Glutamatergic neuron (in vitro differentiated cells): ENCODE measurements around the gene PLCL2. TPM values are rescaled to one million over a fixed set of nuclear protein-coding genes. Genes with fewer than 3 reads are reported as not detected.
"Not testable (repeated sequence)": the region's sequence is repeated elsewhere in the genome, so short reads cannot be mapped to it uniquely, and the experiment has no call there.

Experiments used
- DNase-seq: peaks from one replicate; pipeline ENCODE4 v3.0.0; 2022
- H3K27ac Mint-ChIP-seq: one replicate; pipeline ENCODE4 v1.8.0; 2020; ENCODE audit warnings: mild to moderate bottlenecking, mixed read lengths, inconsistent platforms; ENCODE audit not compliant: unreplicated experiment
- H3K27me3 Mint-ChIP-seq: one replicate; pipeline ENCODE4 v1.8.0; 2020; ENCODE audit warnings: mild to moderate bottlenecking, moderate library complexity, mixed read lengths, inconsistent platforms; ENCODE audit not compliant: unreplicated experiment
- H3K36me3 Mint-ChIP-seq: one replicate; pipeline ENCODE4 v1.8.0; 2020; ENCODE audit warnings: mild to moderate bottlenecking, mixed read lengths, inconsistent platforms; ENCODE audit not compliant: unreplicated experiment
- H3K4me1 Mint-ChIP-seq: one replicate; pipeline ENCODE4 v1.8.0; 2020; ENCODE audit warnings: mild to moderate bottlenecking, low read depth, mixed read lengths, inconsistent platforms; ENCODE audit not compliant: unreplicated experiment
- H3K4me3 Mint-ChIP-seq: one replicate; pipeline ENCODE4 v1.8.0; 2020; ENCODE audit warnings: mild to moderate bottlenecking, mixed read lengths, inconsistent platforms; ENCODE audit not compliant: unreplicated experiment
- H3K9me3 Mint-ChIP-seq: one replicate; pipeline ENCODE4 v1.8.0; 2020; ENCODE audit warnings: mild to moderate bottlenecking, moderate library complexity, mixed read lengths, inconsistent platforms; ENCODE audit not compliant: unreplicated experiment
- CTCF ChIP-seq: fragments of 200-600 bp; sonication (generic); IDR thresholded peaks from one replicate; pipeline ENCODE4 v1.5.0; 2021; ENCODE audit not compliant: partially characterized antibody, unreplicated experiment
- total RNA-seq: library from RNA; stranded (reverse); fragmentation: NEBNext Ultra II Directional; extraction: Animal tissue kit (Norgen Biotek cat#: 25700); gene quantifications from one replicate; pipeline ENCODE4 v1.2.1, GENCODE V29; 2021; ENCODE audit not compliant: unreplicated experiment

Gene PLCL2
- total RNA-seq, 1 donor from 2014 or later = 71.1 TPM

GRCh38 chr3:17119201-17120072 is 234.7 kb downstream of the PLCL2 start:
- TF ChIP-seq CTCF = no peak
- peaks cover 1% of the 10 kb centered on the region for H3K27me3 Mint-ChIP-seq
- no peak for DNase-seq
- H3K9me3 Mint-ChIP-seq = peaks cover 6% of the 10 kb centered on the region
- peaks cover 16% of the 10 kb centered on the region for H3K36me3 Mint-ChIP-seq
- no peak overlapping the region for H3K27ac Mint-ChIP-seq
- no peaks in the 10 kb centered on the region for H3K4me1 Mint-ChIP-seq
- H3K4me3 Mint-ChIP-seq = no peak overlapping the region

DNA sequence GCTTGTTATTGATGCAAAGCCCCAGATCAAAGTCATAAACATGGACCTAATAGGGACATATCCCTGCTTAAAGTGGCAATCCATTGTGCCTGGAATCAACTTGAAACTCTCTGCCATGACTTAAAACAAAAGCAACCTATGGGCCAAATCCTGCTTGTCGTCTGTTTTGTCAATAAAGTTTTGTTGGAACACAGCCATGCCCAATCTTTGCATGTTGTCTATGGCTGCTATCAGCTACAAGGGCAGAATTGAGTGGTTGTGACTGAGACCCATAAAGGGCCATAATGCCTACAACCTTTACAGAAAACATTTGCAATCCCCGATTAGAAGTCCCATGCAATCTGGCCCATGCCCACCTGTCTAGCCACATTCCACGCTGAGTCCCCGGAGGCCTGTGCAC is 235.4 kb downstream of the PLCL2 start:
- Mint-ChIP-seq H3K36me3 (peaks cover 16% of the 10 kb centered on the region), H3K9me3 (peaks cover 6% of the 10 kb centered on the region), H3K4me3 (no peak overlapping the region), H3K27me3 (peaks cover 1% of the 10 kb centered on the region), H3K27ac (no peak overlapping the region), H3K4me1 (no peaks in the 10 kb centered on the region)
- no peak for DNase-seq
- no peak for TF ChIP-seq CTCF

GRCh38 chr3:17121336-17121735 is 236.6 kb downstream of the PLCL2 start:
- no peak overlapping the region for H3K27ac Mint-ChIP-seq
- H3K4me1 Mint-ChIP-seq = no peaks in the 10 kb centered on the region
- peaks cover 1% of the 10 kb centered on the region for H3K27me3 Mint-ChIP-seq
- peaks cover 16% of the 10 kb centered on the region for H3K36me3 Mint-ChIP-seq
- TF ChIP-seq CTCF = no peak
- no peak overlapping the region for H3K4me3 Mint-ChIP-seq
- DNase-seq = no peak
- H3K9me3 Mint-ChIP-seq = peaks cover 6% of the 10 kb centered on the region

DNA sequence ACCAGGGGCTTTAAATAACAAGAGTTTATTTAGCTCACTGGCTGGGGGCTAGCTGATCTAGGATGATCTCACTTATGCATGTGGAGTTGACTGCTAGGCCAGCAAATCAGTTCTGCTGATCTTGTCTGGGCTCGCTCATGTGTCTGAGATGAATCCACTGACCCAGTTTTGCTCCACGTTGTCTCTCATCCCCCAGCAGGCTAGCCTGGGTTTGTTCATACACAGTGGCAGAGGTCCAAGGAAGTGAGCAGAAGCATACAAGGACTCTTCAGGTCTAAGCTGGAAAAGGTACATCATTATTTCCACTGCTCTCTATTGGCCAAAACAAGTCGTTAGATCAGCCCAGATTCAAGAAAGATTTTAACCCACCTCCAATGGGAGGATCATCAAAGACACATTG is 238.0 kb downstream of the PLCL2 start:
- TF ChIP-seq CTCF = no peak
- H3K27me3 Mint-ChIP-seq = no peaks in the 10 kb centered on the region
- no peaks in the 10 kb centered on the region for H3K4me1 Mint-ChIP-seq
- H3K27ac Mint-ChIP-seq = no peak overlapping the region
- peaks cover 12% of the 10 kb centered on the region for H3K36me3 Mint-ChIP-seq
- DNase-seq = no peak
- H3K4me3 Mint-ChIP-seq = no peak overlapping the region
- H3K9me3 Mint-ChIP-seq = peaks cover 2% of the 10 kb centered on the region

DNA sequence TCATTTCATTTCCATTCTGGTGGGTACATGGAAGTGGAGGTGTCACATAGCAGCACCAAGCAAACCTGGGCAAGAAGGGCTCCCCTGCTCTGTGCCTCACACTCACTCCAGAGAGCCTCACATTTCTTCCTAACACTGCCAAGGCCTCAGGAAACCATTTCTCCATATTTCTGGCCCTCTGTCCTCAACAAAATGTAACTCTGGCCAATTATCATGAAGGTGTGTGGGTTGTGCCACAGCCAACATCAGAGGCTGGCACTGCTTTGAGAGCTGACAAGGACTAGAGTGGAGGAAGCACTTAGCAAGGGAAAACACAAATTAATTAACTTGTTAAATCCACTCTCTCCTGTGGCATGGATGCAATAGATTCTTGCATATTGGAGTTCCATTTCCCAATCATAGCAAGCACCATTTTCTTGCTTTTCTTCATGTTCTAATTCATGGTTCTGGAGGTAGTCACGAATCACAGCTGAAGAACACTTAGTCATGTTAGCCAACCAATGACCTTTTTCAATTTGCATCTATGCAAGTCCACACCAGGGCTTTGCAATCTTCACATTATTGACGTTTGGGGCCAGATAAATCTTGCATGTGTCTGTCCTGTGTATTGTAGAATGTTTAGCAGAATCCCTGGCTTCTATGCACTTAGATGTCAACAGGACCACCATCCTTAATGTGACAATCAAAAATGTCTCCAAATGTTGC is 241.1 kb downstream of the PLCL2 start:
- no peaks in the 10 kb centered on the region for H3K27me3 Mint-ChIP-seq
- no peak overlapping the region for H3K4me3 Mint-ChIP-seq
- no peak for DNase-seq
- H3K4me1 Mint-ChIP-seq = no peaks in the 10 kb centered on the region
- peaks cover 14% of the 10 kb centered on the region for H3K36me3 Mint-ChIP-seq
- H3K27ac Mint-ChIP-seq = no peak overlapping the region
- TF ChIP-seq CTCF = no peak
- peaks cover 2% of the 10 kb centered on the region for H3K9me3 Mint-ChIP-seq

DNA sequence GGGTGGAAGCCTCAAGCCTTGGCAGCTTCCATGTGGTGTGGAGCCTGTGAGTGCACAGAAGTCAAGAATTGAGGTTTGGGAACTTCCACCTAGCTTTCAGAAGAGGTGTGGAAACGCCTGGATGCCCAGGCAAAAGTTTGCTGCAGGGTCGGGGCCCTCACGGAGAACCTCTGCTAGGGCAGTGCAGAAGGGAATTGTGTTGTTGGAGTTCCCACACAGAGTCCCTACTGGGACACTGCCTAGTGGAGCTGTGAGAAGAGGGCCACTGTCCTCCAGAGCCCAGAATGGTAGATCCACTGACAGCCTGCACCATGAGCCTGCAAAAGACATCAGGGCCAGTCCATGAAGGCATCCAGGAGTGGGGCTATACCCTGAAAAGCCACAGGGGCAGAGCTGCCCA is 243.9 kb downstream of the PLCL2 start:
- DNase-seq, H3K27me3 Mint-ChIP-seq, H3K9me3 Mint-ChIP-seq, H3K4me1 Mint-ChIP-seq, H3K36me3 Mint-ChIP-seq, H3K27ac Mint-ChIP-seq, H3K4me3 Mint-ChIP-seq: not testable (repeated sequence)
